Measurements from ENCODE around the gene DCAF8L2. TPM values are rescaled to one million over a fixed set of nuclear protein-coding genes. Genes with fewer than 3 reads are reported as not detected.

Gene DCAF8L2
- total RNA-seq, 3 donors from 2014 or later: not detected

DNA sequence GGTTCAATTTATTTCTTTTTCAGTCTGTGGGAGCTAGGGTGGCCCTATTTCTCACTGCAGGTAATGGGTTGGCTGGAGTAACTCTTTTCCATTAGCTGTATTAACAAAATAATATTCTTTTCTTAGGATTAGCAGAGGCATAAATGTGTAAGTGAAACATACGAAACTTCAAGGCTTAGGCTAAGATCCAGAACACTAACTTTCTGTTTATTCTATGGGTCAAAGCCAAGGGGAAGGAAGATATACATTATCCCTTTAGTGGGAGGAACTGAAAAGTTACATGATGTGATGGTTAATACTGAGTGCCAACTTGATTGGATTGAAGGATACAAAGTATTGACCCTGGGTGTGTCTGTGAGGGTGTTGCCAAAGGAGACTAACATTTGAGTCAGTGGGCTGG is 66.4 kb downstream of the DCAF8L2 start:
- Histone ChIP-seq H3K36me3 (no peaks in the 10 kb centered on the region), H3K9me3 (no peaks in the 10 kb centered on the region), H3K27me3 (peaks cover 0 to 6% of the 10 kb centered on the region in 2 donors), H3K27ac (no peak overlapping the region), H3K4me1 (no peaks in the 10 kb centered on the region), H3K4me3 (no peak overlapping the region)
- intact Hi-C loops (cut with DNase I; ENCODE audit: low total_unique reads): no loop called here
- no peak for DNase-seq (ENCODE audit: low spot score in 2 of 2)
- TF ChIP-seq POLR2A (IDR thresholded peaks at IDR 0.05) (no peak), POLR2AphosphoS5 (IDR thresholded peaks at IDR 0.05) (no peak)
- TF ChIP-seq, protein P1, sequence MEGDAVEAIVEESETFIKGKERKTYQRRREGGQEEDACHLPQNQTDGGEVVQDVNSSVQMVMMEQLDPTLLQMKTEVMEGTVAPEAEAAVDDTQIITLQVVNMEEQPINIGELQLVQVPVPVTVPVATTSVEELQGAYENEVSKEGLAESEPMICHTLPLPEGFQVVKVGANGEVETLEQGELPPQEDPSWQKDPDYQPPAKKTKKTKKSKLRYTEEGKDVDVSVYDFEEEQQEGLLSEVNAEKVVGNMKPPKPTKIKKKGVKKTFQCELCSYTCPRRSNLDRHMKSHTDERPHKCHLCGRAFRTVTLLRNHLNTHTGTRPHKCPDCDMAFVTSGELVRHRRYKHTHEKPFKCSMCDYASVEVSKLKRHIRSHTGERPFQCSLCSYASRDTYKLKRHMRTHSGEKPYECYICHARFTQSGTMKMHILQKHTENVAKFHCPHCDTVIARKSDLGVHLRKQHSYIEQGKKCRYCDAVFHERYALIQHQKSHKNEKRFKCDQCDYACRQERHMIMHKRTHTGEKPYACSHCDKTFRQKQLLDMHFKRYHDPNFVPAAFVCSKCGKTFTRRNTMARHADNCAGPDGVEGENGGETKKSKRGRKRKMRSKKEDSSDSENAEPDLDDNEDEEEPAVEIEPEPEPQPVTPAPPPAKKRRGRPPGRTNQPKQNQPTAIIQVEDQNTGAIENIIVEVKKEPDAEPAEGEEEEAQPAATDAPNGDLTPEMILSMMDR (IDR thresholded peaks at IDR 0.05): no peak

DNA sequence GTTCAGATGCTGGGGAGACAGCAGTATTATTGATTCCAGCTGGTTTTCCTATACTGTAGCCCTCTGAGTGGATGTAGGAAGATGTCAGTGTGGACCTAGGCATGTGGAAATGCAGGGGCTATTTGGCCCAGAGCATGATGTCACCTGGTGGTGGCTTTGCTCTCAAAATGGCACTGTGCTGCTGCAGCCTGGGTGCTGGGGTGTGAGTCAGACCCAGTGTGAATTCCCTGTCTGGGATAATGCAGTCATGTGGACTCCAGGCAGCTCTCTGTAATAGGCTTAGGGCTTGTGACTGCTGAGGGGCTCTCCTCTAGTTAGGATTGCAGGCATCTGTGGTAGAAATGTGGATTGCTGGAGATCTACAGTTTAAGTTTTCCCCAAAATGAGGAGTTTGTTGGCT is 70.7 kb downstream of the DCAF8L2 start:
- no peaks in the 10 kb centered on the region for H3K9me3 ChIP-seq
- TF ChIP-seq POLR2A (IDR thresholded peaks at IDR 0.05): no peak
- TF ChIP-seq, protein P1 (IDR thresholded peaks at IDR 0.05): no peak
- no peak for TF ChIP-seq POLR2AphosphoS5 (IDR thresholded peaks at IDR 0.05)
- H3K27me3 ChIP-seq: peaks cover 0 to 12% of the 10 kb centered on the region in 2 donors
- intact Hi-C loops (cut with DNase I; ENCODE audit: low total_unique reads): no loop called here
- no peaks in the 10 kb centered on the region for H3K36me3 ChIP-seq
- no peak overlapping the region for H3K27ac ChIP-seq
- H3K4me3 ChIP-seq: no peak overlapping the region
- H3K4me1 ChIP-seq: no peaks in the 10 kb centered on the region
- DNase-seq (ENCODE audit: low spot score in 2 of 2): no peak

DNA sequence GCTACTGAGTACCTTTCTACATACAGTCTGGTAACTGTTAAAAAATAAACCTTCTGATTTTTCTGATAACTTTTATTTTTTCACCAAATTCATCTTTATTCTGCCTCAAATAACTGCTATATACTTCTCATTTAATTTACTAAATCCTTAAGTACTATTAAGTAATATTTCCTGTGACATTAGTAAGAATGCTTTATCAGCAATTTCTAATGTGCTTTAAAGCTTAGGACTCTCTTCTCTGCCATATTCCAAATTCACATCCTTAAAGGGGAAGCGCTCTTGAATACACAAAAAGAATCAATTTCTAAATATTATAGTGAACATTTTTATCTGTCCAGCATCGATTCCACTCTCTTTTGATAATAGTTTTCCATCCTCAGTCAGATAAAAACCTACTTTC is 81.1 kb downstream of the DCAF8L2 start:
- no peak overlapping the region for H3K27ac ChIP-seq
- intact Hi-C loops (cut with DNase I; ENCODE audit: low total_unique reads): no loop called here
- no peak overlapping the region for H3K4me3 ChIP-seq
- no peaks in the 10 kb centered on the region for H3K4me1 ChIP-seq
- no peak for DNase-seq (ENCODE audit: low spot score in 2 of 2)
- TF ChIP-seq, protein P1 (IDR thresholded peaks at IDR 0.05): no peak
- no peak for TF ChIP-seq POLR2A (IDR thresholded peaks at IDR 0.05)
- no peak for TF ChIP-seq POLR2AphosphoS5 (IDR thresholded peaks at IDR 0.05)
- peaks cover 0 to 3% of the 10 kb centered on the region in 2 donors for H3K27me3 ChIP-seq
- no peaks in the 10 kb centered on the region for H3K36me3 ChIP-seq
- no peaks in the 10 kb centered on the region for H3K9me3 ChIP-seq

DNA sequence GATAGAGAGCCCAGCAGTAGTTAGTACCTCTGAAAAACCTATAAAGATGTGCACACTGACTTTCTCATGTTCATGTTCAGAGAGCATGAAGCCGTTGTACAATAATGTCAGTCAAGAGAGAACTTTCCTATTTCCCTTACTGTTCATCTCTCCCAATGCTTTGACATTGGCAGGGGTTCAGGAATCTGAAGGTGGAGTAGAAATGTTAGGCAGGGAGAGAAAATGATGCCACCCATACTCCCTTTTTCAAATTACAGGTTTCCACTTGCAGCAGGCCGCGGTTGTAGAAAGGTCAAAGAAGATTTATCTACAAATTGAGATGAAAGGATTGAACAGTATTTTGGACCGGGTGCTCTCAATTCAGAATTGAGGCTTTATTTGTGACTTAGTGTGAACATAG is 84.3 kb downstream of the DCAF8L2 start:
- Histone ChIP-seq H3K36me3 (no peaks in the 10 kb centered on the region), H3K4me3 (no peak overlapping the region), H3K27ac (no peak overlapping the region), H3K27me3 (peaks cover 0 to 3% of the 10 kb centered on the region in 2 donors), H3K4me1 (no peaks in the 10 kb centered on the region), H3K9me3 (no peaks in the 10 kb centered on the region)
- no peak for TF ChIP-seq POLR2A (IDR thresholded peaks at IDR 0.05)
- TF ChIP-seq, protein P1 (IDR thresholded peaks at IDR 0.05): no peak
- TF ChIP-seq POLR2AphosphoS5 (IDR thresholded peaks at IDR 0.05): no peak
- DNase-seq (ENCODE audit: low spot score in 2 of 2): no peak
- intact Hi-C loops (cut with DNase I; ENCODE audit: low total_unique reads): no loop called here

DNA sequence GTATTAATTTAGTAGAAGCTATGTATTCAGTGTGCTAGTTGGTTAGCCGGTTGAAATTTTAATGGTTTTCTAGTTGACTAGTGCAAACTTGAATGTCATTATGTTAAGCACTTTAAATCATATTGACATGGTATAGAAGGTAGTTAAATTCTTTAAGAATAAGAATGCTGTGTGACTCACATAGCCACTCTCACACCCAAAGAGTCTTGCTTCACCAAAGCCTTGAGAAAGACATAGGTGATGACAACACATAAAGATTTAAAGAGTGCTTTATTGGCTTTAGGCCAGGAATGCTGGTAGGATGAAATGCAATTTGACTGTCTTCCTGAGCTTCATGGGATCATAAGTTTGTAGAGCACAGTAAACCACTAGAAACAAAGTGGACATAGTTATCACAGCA is 85.3 kb downstream of the DCAF8L2 start:
- no peak for DNase-seq (ENCODE audit: low spot score in 2 of 2)
- intact Hi-C loops (cut with DNase I; ENCODE audit: low total_unique reads): no loop called here
- no peaks in the 10 kb centered on the region for H3K36me3 ChIP-seq
- no peaks in the 10 kb centered on the region for H3K4me1 ChIP-seq
- no peak for TF ChIP-seq POLR2A (IDR thresholded peaks at IDR 0.05)
- H3K4me3 ChIP-seq: no peak overlapping the region
- no peaks in the 10 kb centered on the region for H3K9me3 ChIP-seq
- H3K27ac ChIP-seq: no peak overlapping the region
- peaks cover 0 to 4% of the 10 kb centered on the region in 2 donors for H3K27me3 ChIP-seq

DNA sequence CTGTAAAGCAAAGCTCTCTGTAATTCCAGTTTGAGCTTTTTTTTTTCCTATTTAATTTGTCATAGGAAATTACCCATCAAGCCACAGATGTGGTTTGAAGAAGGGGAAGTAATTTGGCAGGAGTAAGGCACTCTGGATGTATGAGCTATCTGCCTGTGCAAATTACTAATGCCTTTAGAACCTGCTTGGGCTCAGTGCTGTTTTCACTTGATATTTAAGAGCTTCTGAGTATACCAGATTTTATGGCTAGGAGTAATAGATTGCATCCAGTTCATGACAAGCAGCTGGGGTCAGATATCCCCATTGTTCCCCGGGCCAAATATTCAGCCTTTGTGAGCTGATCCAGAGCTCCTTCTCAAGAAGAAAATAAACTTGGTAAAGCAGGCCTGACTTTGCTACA is 89.1 kb downstream of the DCAF8L2 start:
- H3K36me3 ChIP-seq: peaks cover 6% of the 10 kb centered on the region
- no peaks in the 10 kb centered on the region for H3K9me3 ChIP-seq
- no peaks in the 10 kb centered on the region for H3K4me1 ChIP-seq
- no peak for TF ChIP-seq POLR2AphosphoS5 (IDR thresholded peaks at IDR 0.05)
- TF ChIP-seq POLR2A (IDR thresholded peaks at IDR 0.05): no peak
- intact Hi-C loops (cut with DNase I; ENCODE audit: low total_unique reads): no loop called here
- H3K27ac ChIP-seq: no peak overlapping the region
- H3K27me3 ChIP-seq: peaks cover 0 to 15% of the 10 kb centered on the region in 2 donors
- H3K4me3 ChIP-seq: no peak overlapping the region
- DNase-seq (ENCODE audit: low spot score in 2 of 2): no peak
